Stimulated activated CD4-positive, alpha-beta T cell treated with anti-CD3 and anti-CD28 coated beads, Interleukin-12 subunit alpha, Interleukin-12 subunit beta, amount 100 ng/mL, for 24 hours (primary cell): ENCODE data around the gene ARHGAP4.

Source experiments
- DNase-seq, 2 experiments: peaks; one replicate each; pipeline ENCODE4 v3.0.0-alpha.2; 2020; ENCODE audit warnings: low read depth in 2 of 2

Gene ARHGAP4

GRCh38 chrX:153882086-153882498, 44.0 kb downstream of the ARHGAP4 start:
- DNase-seq = no peak

GRCh38 chrX:153881281-153881680, 44.8 kb downstream of the ARHGAP4 start:
- no peak for DNase-seq

GRCh38 chrX:153880440-153880815, 45.6 kb downstream of the ARHGAP4 start:
- DNase-seq = no peak

- no peak for DNase-seq
Measured at GRCh38 chrX:153879741-153880439, 46.2 kb downstream of the ARHGAP4 start.

GRCh38 chrX:153878969-153879653, 47.0 kb downstream of the ARHGAP4 start:
- DNase-seq = no peak

- DNase-seq = no peak
Measured at GRCh38 chrX:153878345-153878744, 47.7 kb downstream of the ARHGAP4 start.

GRCh38 chrX:153877571-153878261, 48.3 kb downstream of the ARHGAP4 start:
- no peak for DNase-seq

- no peak for DNase-seq
Measured at GRCh38 chrX:153876112-153876491, 50.0 kb downstream of the ARHGAP4 start.

GRCh38 chrX:153875391-153876111, 50.5 kb downstream of the ARHGAP4 start:
- peak; percentile 11 to 36 for DNase-seq

- no peak for DNase-seq
Measured at GRCh38 chrX:153874366-153875125, 51.5 kb downstream of the ARHGAP4 start.

GRCh38 chrX:153874085-153874365, 52.0 kb downstream of the ARHGAP4 start:
- DNase-seq = no peak

GRCh38 chrX:153873282-153874084, 52.6 kb downstream of the ARHGAP4 start:
- DNase-seq = no peak

- no peak for DNase-seq
Measured at GRCh38 chrX:153871946-153872878, 53.9 kb downstream of the ARHGAP4 start.

- no peak for DNase-seq
Measured at GRCh38 chrX:153871451-153871850, 54.6 kb downstream of the ARHGAP4 start.

GRCh38 chrX:153870791-153871360, 55.2 kb downstream of the ARHGAP4 start:
- DNase-seq = no peak

GRCh38 chrX:153870288-153870690, 55.8 kb downstream of the ARHGAP4 start:
- no peak for DNase-seq

- DNase-seq = no peak
Measured at GRCh38 chrX:153869473-153870287, 56.4 kb downstream of the ARHGAP4 start.
